ENCODE data around the gene MINDY4. TPM values are rescaled to one million over a fixed set of nuclear protein-coding genes. Genes with fewer than 3 reads are reported as not detected.

The MINDY4 gene
- total RNA-seq, 4 donors from 2014 or later: 8.4 to 31.1 (median 20.2) TPM

GRCh38 chr7:30888747-30889146, 117.5 kb downstream of the MINDY4 start:
- H3K27ac ChIP-seq (replicated peaks in 1 of 4): peak overlapping the region; percentile 66 to 74 (median 70)
- no peak overlapping the region for H3K4me3 ChIP-seq
- H3K4me1 ChIP-seq: peaks cover 22 to 61% (median 53%) of the 10 kb centered on the region in 4 donors
- peaks cover 0 to 22% (median 10%) of the 10 kb centered on the region in 4 donors for H3K36me3 ChIP-seq
- TF ChIP-seq POLR2A (IDR thresholded peaks at IDR 0.05; ENCODE audit: low read depth): no peak
- no peak for TF ChIP-seq EP300 (IDR thresholded peaks at IDR 0.05)
- TF ChIP-seq CTCF (IDR thresholded peaks at IDR 0.05): peak in 1 of 3 experiments; percentile 10
- peak; percentile 25 to 50 for TF ChIP-seq POLR2AphosphoS5 (IDR thresholded peaks at IDR 0.05)
- no peak for DNase-seq (ENCODE audit: extremely low spot score)
- intact Hi-C loops (cut with DNase I): no loop called here
- H3K27me3 ChIP-seq: no peaks in the 10 kb centered on the region
- no peaks in the 10 kb centered on the region for H3K9me3 ChIP-seq
- 45% methylated on average over 3 of the region's 3 CpGs for WGBS

- no peaks in the 10 kb centered on the region for H3K9me3 ChIP-seq
- H3K36me3 ChIP-seq: peaks cover 0 to 15% (median 3%) of the 10 kb centered on the region in 4 donors
- H3K27ac ChIP-seq (replicated peaks in 1 of 4): no peak overlapping the region
- H3K4me3 ChIP-seq: no peak overlapping the region
- DNase-seq (ENCODE audit: extremely low spot score): no peak
- no peak for TF ChIP-seq POLR2A (IDR thresholded peaks at IDR 0.05; ENCODE audit: low read depth)
- TF ChIP-seq EP300 (IDR thresholded peaks at IDR 0.05): no peak
- TF ChIP-seq POLR2AphosphoS5 (IDR thresholded peaks at IDR 0.05): no peak
- TF ChIP-seq CTCF (IDR thresholded peaks at IDR 0.05): no peak
- H3K4me1 ChIP-seq: peaks cover 37 to 76% (median 68%) of the 10 kb centered on the region in 4 donors
- H3K27me3 ChIP-seq: no peaks in the 10 kb centered on the region
- intact Hi-C loops (cut with DNase I): no loop called here
- 95% methylated on average over 7 of the region's 7 CpGs for WGBS
Measured at GRCh38 chr7:30890226-30890625, 119.0 kb downstream of the MINDY4 start.

GRCh38 chr7:30893357-30893756, 122.1 kb downstream of the MINDY4 start:
- Histone ChIP-seq H3K4me3 (no peak overlapping the region), H3K27me3 (no peaks in the 10 kb centered on the region), H3K9me3 (no peaks in the 10 kb centered on the region), H3K4me1 (peaks cover 61 to 75% (median 71%) of the 10 kb centered on the region in 4 donors), H3K27ac (replicated peaks in 1 of 4) (peak overlapping the region; percentile 49 to 78 (median 53)), H3K36me3 (peaks cover 0 to 8% (median 3%) of the 10 kb centered on the region in 4 donors)
- intact Hi-C loops (cut with DNase I): no loop called here
- no peak for DNase-seq (ENCODE audit: extremely low spot score)
- peak in 1 of 2 donors; percentile 29 for TF ChIP-seq POLR2AphosphoS5 (IDR thresholded peaks at IDR 0.05)
- no peak for TF ChIP-seq POLR2A (IDR thresholded peaks at IDR 0.05; ENCODE audit: low read depth)
- 43% methylated on average over 6 of the region's 6 CpGs for WGBS

- H3K27ac ChIP-seq (replicated peaks in 1 of 4): peak overlapping the region; percentile 49 to 78 (median 53)
- intact Hi-C loops (cut with DNase I): no loop called here
- no peaks in the 10 kb centered on the region for H3K27me3 ChIP-seq
- peaks cover 0 to 8% (median 3%) of the 10 kb centered on the region in 4 donors for H3K36me3 ChIP-seq
- no CpG with 5 or more reads among the region's 1 CpG for WGBS
- no peaks in the 10 kb centered on the region for H3K9me3 ChIP-seq
- TF ChIP-seq CTCF (IDR thresholded peaks at IDR 0.05) (no peak), POLR2A (IDR thresholded peaks at IDR 0.05; ENCODE audit: low read depth) (no peak), EP300 (IDR thresholded peaks at IDR 0.05) (no peak), POLR2AphosphoS5 (IDR thresholded peaks at IDR 0.05) (no peak)
- H3K4me3 ChIP-seq: no peak overlapping the region
- DNase-seq (ENCODE audit: extremely low spot score): no peak
- H3K4me1 ChIP-seq: peaks cover 65 to 75% (median 71%) of the 10 kb centered on the region in 4 donors
Measured at GRCh38 chr7:30894009-30894408, 122.8 kb downstream of the MINDY4 start.

- no peak for TF ChIP-seq EP300 (IDR thresholded peaks at IDR 0.05)
- TF ChIP-seq POLR2AphosphoS5 (IDR thresholded peaks at IDR 0.05): no peak
- no peak for TF ChIP-seq POLR2A (IDR thresholded peaks at IDR 0.05; ENCODE audit: low read depth)
- no peak overlapping the region for H3K4me3 ChIP-seq
- H3K36me3 ChIP-seq: peaks cover 0 to 8% (median 3%) of the 10 kb centered on the region in 4 donors
- 76% methylated on average over 7 of the region's 14 CpGs for WGBS
- intact Hi-C loops (cut with DNase I): no loop called here
- H3K9me3 ChIP-seq: no peaks in the 10 kb centered on the region
- H3K27ac ChIP-seq (replicated peaks in 1 of 4): peak overlapping the region; percentile 51 to 78 (median 56)
- DNase-seq (ENCODE audit: extremely low spot score): no peak
- H3K4me1 ChIP-seq: peaks cover 72 to 79% (median 77%) of the 10 kb centered on the region in 4 donors
- no peaks in the 10 kb centered on the region for H3K27me3 ChIP-seq
Measured at GRCh38 chr7:30894866-30895605, 123.8 kb downstream of the MINDY4 start.
